ENCODE data around the gene PNPLA8. TPM values are rescaled to one million over a fixed set of nuclear protein-coding genes. Genes with fewer than 3 reads are reported as not detected.
"Not testable (repeated sequence)": the region's sequence is repeated elsewhere in the genome, so short reads cannot be mapped to it uniquely, and the experiment has no call there.

PNPLA8 gene
- total RNA-seq, 1 donor from 2014 or later = 17.1 TPM

- peaks cover 1% of the 10 kb centered on the region for H3K4me1 Mint-ChIP-seq (ENCODE audit: low read depth)
- H3K27ac Mint-ChIP-seq = no peak overlapping the region
- TF ChIP-seq, protein P1, sequence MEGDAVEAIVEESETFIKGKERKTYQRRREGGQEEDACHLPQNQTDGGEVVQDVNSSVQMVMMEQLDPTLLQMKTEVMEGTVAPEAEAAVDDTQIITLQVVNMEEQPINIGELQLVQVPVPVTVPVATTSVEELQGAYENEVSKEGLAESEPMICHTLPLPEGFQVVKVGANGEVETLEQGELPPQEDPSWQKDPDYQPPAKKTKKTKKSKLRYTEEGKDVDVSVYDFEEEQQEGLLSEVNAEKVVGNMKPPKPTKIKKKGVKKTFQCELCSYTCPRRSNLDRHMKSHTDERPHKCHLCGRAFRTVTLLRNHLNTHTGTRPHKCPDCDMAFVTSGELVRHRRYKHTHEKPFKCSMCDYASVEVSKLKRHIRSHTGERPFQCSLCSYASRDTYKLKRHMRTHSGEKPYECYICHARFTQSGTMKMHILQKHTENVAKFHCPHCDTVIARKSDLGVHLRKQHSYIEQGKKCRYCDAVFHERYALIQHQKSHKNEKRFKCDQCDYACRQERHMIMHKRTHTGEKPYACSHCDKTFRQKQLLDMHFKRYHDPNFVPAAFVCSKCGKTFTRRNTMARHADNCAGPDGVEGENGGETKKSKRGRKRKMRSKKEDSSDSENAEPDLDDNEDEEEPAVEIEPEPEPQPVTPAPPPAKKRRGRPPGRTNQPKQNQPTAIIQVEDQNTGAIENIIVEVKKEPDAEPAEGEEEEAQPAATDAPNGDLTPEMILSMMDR (IDR thresholded peaks at IDR 0.05; ENCODE audit: unreplicated experiment) = no peak
- DNase-seq (ENCODE audit: low spot score, unreplicated experiment) = no peak
- H3K27me3 Mint-ChIP-seq = no peaks in the 10 kb centered on the region
- H3K36me3 Mint-ChIP-seq (ENCODE audit: insufficient read depth) = peaks cover under 1% of the 10 kb centered on the region
- H3K9me3 Mint-ChIP-seq (ENCODE audit: low read depth) = no peaks in the 10 kb centered on the region
- no peak overlapping the region for H3K4me3 Mint-ChIP-seq (ENCODE audit: low read depth)
These were observed 58.5 kb downstream of the PNPLA8 start for GRCh38 chr7:108467391-108467790.

- H3K36me3 Mint-ChIP-seq (ENCODE audit: insufficient read depth); H3K4me3 Mint-ChIP-seq (ENCODE audit: low read depth); DNase-seq (ENCODE audit: low spot score, unreplicated experiment); H3K9me3 Mint-ChIP-seq (ENCODE audit: low read depth); H3K4me1 Mint-ChIP-seq (ENCODE audit: low read depth); H3K27ac Mint-ChIP-seq; H3K27me3 Mint-ChIP-seq: not testable (repeated sequence)
These were observed 59.6 kb downstream of the PNPLA8 start for GRCh38 chr7:108466322-108466721.

GRCh38 chr7:108464743-108465142 lies 61.2 kb downstream of the PNPLA8 start:
- no peaks in the 10 kb centered on the region for H3K36me3 Mint-ChIP-seq (ENCODE audit: insufficient read depth)
- no peak overlapping the region for H3K4me3 Mint-ChIP-seq (ENCODE audit: low read depth)
- TF ChIP-seq, protein P1 (IDR thresholded peaks at IDR 0.05; ENCODE audit: unreplicated experiment) = no peak
- H3K27me3 Mint-ChIP-seq = peaks cover 3% of the 10 kb centered on the region
- no peaks in the 10 kb centered on the region for H3K4me1 Mint-ChIP-seq (ENCODE audit: low read depth)
- DNase-seq (ENCODE audit: low spot score, unreplicated experiment) = no peak
- no peak overlapping the region for H3K27ac Mint-ChIP-seq
- H3K9me3 Mint-ChIP-seq (ENCODE audit: low read depth) = no peaks in the 10 kb centered on the region

DNA sequence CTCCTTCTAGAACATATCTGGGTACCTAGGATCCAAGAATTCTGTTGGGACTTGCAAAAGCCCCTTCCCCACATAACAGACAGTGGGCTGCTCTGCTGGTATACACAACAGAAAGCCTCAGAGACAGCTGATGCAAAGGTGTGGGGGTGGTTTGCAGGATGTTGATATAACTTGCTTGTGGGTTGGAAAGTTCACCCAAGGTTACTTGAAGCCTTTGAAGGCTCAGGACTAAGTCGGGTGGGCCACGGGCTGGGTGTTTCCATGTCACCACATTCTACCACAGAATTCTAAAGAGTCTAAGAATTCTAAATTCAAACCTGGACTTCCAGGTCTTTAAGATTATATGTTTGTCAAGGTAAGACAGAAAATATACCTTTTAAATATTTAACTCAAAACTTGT lies 62.3 kb downstream of the PNPLA8 start:
- Mint-ChIP-seq H3K9me3 (ENCODE audit: low read depth) (no peaks in the 10 kb centered on the region), H3K27ac (no peak overlapping the region), H3K4me3 (ENCODE audit: low read depth) (no peak overlapping the region), H3K36me3 (ENCODE audit: insufficient read depth) (no peaks in the 10 kb centered on the region), H3K27me3 (peaks cover 6% of the 10 kb centered on the region), H3K4me1 (ENCODE audit: low read depth) (no peaks in the 10 kb centered on the region)
- no peak for DNase-seq (ENCODE audit: low spot score, unreplicated experiment)
- TF ChIP-seq, protein P1 (IDR thresholded peaks at IDR 0.05; ENCODE audit: unreplicated experiment) = no peak

GRCh38 chr7:108461840-108462239 lies 64.1 kb downstream of the PNPLA8 start:
- H3K4me1 Mint-ChIP-seq (ENCODE audit: low read depth) = peaks cover 2% of the 10 kb centered on the region
- H3K27ac Mint-ChIP-seq = no peak overlapping the region
- no peaks in the 10 kb centered on the region for H3K9me3 Mint-ChIP-seq (ENCODE audit: low read depth)
- H3K27me3 Mint-ChIP-seq = peaks cover 23% of the 10 kb centered on the region
- DNase-seq (ENCODE audit: low spot score, unreplicated experiment) = no peak
- H3K36me3 Mint-ChIP-seq (ENCODE audit: insufficient read depth) = no peaks in the 10 kb centered on the region
- no peak overlapping the region for H3K4me3 Mint-ChIP-seq (ENCODE audit: low read depth)
- TF ChIP-seq, protein P1 (IDR thresholded peaks at IDR 0.05; ENCODE audit: unreplicated experiment) = no peak

GRCh38 chr7:108460964-108461363 lies 65.0 kb downstream of the PNPLA8 start:
- TF ChIP-seq, protein P1 (IDR thresholded peaks at IDR 0.05; ENCODE audit: unreplicated experiment) = no peak
- H3K27me3 Mint-ChIP-seq = peaks cover 26% of the 10 kb centered on the region

More at GRCh38 chr7:108460964-108461363, 65.0 kb downstream of the PNPLA8 start:
- Mint-ChIP-seq H3K4me3 (ENCODE audit: low read depth) (no peak overlapping the region), H3K9me3 (ENCODE audit: low read depth) (no peaks in the 10 kb centered on the region), H3K4me1 (ENCODE audit: low read depth) (peaks cover 2% of the 10 kb centered on the region), H3K27ac (no peak overlapping the region), H3K36me3 (ENCODE audit: insufficient read depth) (no peaks in the 10 kb centered on the region)
- DNase-seq (ENCODE audit: low spot score, unreplicated experiment) = no peak

All from progenitor cell of endocrine pancreas (in vitro differentiated cells).